Thymus (tissue), 11 donors: ENCODE results near the gene SHISA5. TPM values are rescaled to one million over a fixed set of nuclear protein-coding genes. Genes with fewer than 3 reads are reported as not detected.
"Not testable (repeated sequence)": the region's sequence is repeated elsewhere in the genome, so short reads cannot be mapped to it uniquely, and the experiment has no call there.

Experiments
- DNase-seq, 9 donors: peaks; one replicate each; pipeline ENCODE4 v3.0.0-alpha.2; 2013; ENCODE audit warnings: low spot score in 9 of 9, low read depth in 6 of 9, missing footprints in 1 of 9
- H3K27ac ChIP-seq, 2 donors: one replicate each; pipeline ENCODE4 v1.5.1; 2013; ENCODE audit warnings: control low read depth in 1 of 2, low read depth in 1 of 2, low read length in 1 of 2, mild to moderate bottlenecking in 1 of 2, moderate library complexity in 1 of 2
- H3K27me3 ChIP-seq, 2 donors: one replicate each; pipeline ENCODE4 v1.5.1; 2013; ENCODE audit warnings: low read length in 1 of 2; ENCODE audit not compliant: control insufficient read depth in 2 of 2, insufficient read depth in 1 of 2
- H3K36me3 ChIP-seq, 2 donors: one replicate each; pipeline ENCODE4 v1.5.1; 2013; ENCODE audit warnings: low read length in 1 of 2, mild to moderate bottlenecking in 1 of 2, moderate library complexity in 1 of 2; ENCODE audit not compliant: control insufficient read depth in 2 of 2, insufficient read depth in 2 of 2
- H3K4me1 ChIP-seq, 2 donors: one replicate each; pipeline ENCODE4 v1.5.1; 2013; ENCODE audit warnings: low read length in 2 of 2; ENCODE audit not compliant: control insufficient read depth in 2 of 2, insufficient read depth in 2 of 2
- H3K4me3 ChIP-seq, 2 donors: one replicate each; pipeline ENCODE4 v1.5.1; 2013; ENCODE audit warnings: low read length in 2 of 2, control low read depth in 1 of 2, mild to moderate bottlenecking in 1 of 2
- H3K9me3 ChIP-seq, 2 donors: one replicate each; pipeline ENCODE4 v1.5.1; 2013; ENCODE audit warnings: low read length in 1 of 2, mild to moderate bottlenecking in 1 of 2; ENCODE audit not compliant: control insufficient read depth in 2 of 2, insufficient read depth in 1 of 2
- WGBS: extraction: QIAGEN DNeasy Blood & Tissue Kit; methylation state at CpG from one replicate; pipeline ENCODE4 v1.1.7; 2013; 5-methylcytosine and 5-hydroxymethylcytosine counted together
- polyA plus RNA-seq: library from polyadenylated mRNA; stranded (reverse); fragments of 200-250 nt; gene quantifications from one replicate; pipeline ENCODE4 v1.2.3, GENCODE V29; 2013
- total RNA-seq: library from RNA; stranded (reverse); fragments of 120-200 nt; gene quantifications from one replicate; pipeline ENCODE4 v1.2.4, GENCODE V29; 2013
- donor health status: healthy.

The SHISA5 gene
- total and polyA plus RNA-seq, 2 donors = 104 to 115 TPM

DNA sequence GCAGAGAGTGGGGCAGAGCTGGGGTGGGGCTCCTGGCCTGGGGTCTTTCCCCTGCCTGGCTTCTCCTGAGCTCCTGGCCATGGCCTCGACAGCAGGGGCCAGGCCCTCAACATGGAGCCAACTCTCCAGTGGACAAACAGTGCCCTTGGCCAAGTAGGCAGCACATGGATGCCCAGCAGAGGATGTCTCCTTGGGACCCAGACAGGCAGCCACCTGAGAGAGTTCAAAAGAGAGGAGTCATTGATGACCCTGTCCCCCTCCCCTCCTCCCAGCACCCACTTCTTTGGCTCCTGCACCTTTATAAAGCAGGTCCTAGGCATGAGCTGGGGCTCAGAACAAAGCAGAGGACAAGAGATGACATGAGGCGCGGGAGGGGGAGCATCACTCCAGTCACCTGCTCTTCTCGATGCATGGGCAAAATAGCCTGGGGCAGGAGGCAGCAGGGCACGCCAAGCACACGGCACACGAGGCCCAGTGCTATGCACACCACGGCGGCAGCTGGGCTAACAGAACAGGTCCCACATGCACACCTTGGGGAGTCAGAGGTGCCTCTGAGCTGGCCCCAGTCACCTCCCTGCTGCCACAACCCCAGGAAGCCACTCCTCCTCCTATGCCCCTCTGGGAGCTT, 27.4 kb downstream of the SHISA5 start:
- peaks cover 16 to 51% of the 10 kb centered on the region in 2 donors for H3K4me1 ChIP-seq
- H3K27ac ChIP-seq = no peak overlapping the region
- no peak for DNase-seq

GRCh38 chr3:48475188-48475587, 28.8 kb downstream of the SHISA5 start:
- no peak overlapping the region for H3K27ac ChIP-seq

More for the DNA sequence above, 27.4 kb downstream of the SHISA5 start:
- no peak overlapping the region for H3K4me3 ChIP-seq
- 96% methylated on average over 9 of the region's 9 CpGs for WGBS
- no peaks in the 10 kb centered on the region for H3K36me3 ChIP-seq
- no peaks in the 10 kb centered on the region for H3K27me3 ChIP-seq
- H3K9me3 ChIP-seq = no peaks in the 10 kb centered on the region

GRCh38 chr3:48474619-48475018, 29.4 kb downstream of the SHISA5 start:
- H3K27ac ChIP-seq = no peak overlapping the region
- peaks cover 23 to 63% of the 10 kb centered on the region in 2 donors for H3K4me1 ChIP-seq
- no peak for DNase-seq
- no peaks in the 10 kb centered on the region for H3K9me3 ChIP-seq
- no peak overlapping the region for H3K4me3 ChIP-seq
- peaks cover 8% of the 10 kb centered on the region in 2 donors for H3K36me3 ChIP-seq
- 97% methylated on average over 4 of the region's 4 CpGs for WGBS
- H3K27me3 ChIP-seq = no peaks in the 10 kb centered on the region

More at GRCh38 chr3:48475188-48475587, 28.8 kb downstream of the SHISA5 start:
- DNase-seq = no peak
- Histone ChIP-seq H3K4me1 (peaks cover 20 to 62% of the 10 kb centered on the region in 2 donors), H3K9me3 (no peaks in the 10 kb centered on the region), H3K27me3 (no peaks in the 10 kb centered on the region), H3K4me3 (no peak overlapping the region), H3K36me3 (peaks cover 3 to 5% of the 10 kb centered on the region in 2 donors)
- 95% methylated on average over 11 of the region's 11 CpGs for WGBS

- H3K9me3 ChIP-seq, DNase-seq, H3K4me3 ChIP-seq, H3K27me3 ChIP-seq: not testable (repeated sequence)
- Histone ChIP-seq H3K36me3 (peaks cover 14% of the 10 kb centered on the region in 2 donors), H3K4me1 (peaks cover 18 to 63% of the 10 kb centered on the region in 2 donors), H3K27ac (peak overlapping the region in 1 of 2 donors; percentile 90)
- WGBS = 99% methylated on average over 4 of the region's 4 CpGs
Measured at GRCh38 chr3:48474031-48474430, 29.9 kb downstream of the SHISA5 start.

GRCh38 chr3:48473617-48473952, 30.4 kb downstream of the SHISA5 start:
- no peaks in the 10 kb centered on the region for H3K9me3 ChIP-seq
- H3K4me3 ChIP-seq = peak overlapping the region in 1 of 2 donors; percentile 60
- H3K27me3 ChIP-seq = no peaks in the 10 kb centered on the region
- peaks cover 18% of the 10 kb centered on the region in 2 donors for H3K36me3 ChIP-seq
- DNase-seq = no peak
- H3K4me1 ChIP-seq = peaks cover 15 to 60% of the 10 kb centered on the region in 2 donors
- peak overlapping the region; percentile 90 to 95 for H3K27ac ChIP-seq
- WGBS = 95% methylated on average over 5 of the region's 5 CpGs

DNA sequence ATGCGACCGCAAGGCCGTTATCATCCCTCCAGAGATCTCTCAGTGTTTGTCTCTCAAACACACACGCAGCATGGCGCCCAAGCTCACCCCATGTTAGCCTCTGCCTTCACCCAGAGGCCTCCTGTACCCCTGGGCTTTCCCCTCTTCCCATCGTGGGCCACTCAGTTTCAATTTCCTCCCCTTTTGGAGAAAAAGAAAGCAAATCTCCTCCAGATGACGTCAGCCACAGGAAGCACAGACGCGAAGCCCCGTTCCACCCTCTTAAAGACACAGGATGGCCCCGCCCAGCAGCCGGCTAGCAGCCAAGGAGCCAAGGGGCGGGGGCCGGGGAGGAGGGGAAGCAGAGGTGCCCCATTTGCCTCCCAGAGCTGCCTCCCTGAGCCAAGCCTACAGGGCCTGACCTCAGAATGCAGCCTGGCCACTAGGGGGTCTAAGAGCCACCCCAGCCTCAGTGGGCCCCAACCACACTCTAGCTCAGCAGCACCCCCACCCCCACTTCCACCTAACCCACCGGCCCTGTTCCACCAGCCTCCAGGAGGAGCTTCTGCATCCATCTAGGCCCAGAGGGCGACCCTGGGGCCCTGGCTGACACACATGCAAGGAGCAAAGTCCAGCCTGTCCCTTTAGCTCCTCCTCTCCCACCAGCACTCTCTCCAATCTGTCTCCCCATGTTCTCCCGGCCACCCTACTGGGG, 30.9 kb downstream of the SHISA5 start:
- no peaks in the 10 kb centered on the region for H3K27me3 ChIP-seq
- H3K4me1 ChIP-seq = peaks cover 15 to 60% of the 10 kb centered on the region in 2 donors
- H3K36me3 ChIP-seq = peaks cover 22 to 23% of the 10 kb centered on the region in 2 donors

DNA sequence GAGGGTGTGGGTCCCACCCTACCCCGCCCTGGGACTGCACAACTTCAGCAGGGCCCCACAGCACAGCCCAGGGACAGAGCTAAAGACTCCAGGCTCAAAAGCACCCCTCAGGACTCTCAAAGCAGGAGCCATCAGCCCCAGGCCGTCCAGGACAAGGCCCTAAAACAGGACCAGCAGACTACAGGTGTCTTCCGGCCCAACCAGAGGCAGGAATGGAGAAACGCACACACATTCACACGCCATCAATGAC, 31.4 kb downstream of the SHISA5 start:
- 2% methylated on average over 5 of the region's 5 CpGs for WGBS
- Histone ChIP-seq H3K36me3 (peaks cover 27 to 28% of the 10 kb centered on the region in 2 donors), H3K9me3 (no peaks in the 10 kb centered on the region), H3K4me1 (peaks cover 15 to 59% of the 10 kb centered on the region in 2 donors), H3K27ac (peak overlapping the region; percentile 90 to 95), H3K4me3 (peak overlapping the region; percentile 60 to 62), H3K27me3 (no peaks in the 10 kb centered on the region)
- no peak for DNase-seq

More for the DNA sequence above, 30.9 kb downstream of the SHISA5 start:
- Histone ChIP-seq H3K4me3 (peak overlapping the region; percentile 60 to 62), H3K27ac (peak overlapping the region; percentile 90 to 95), H3K9me3 (no peaks in the 10 kb centered on the region)
- WGBS = 11% methylated on average over 17 of the region's 17 CpGs
- peak; percentile 84 to 98 (median 94) for DNase-seq

- Histone ChIP-seq H3K4me1 (peaks cover 26 to 75% of the 10 kb centered on the region in 2 donors), H3K36me3 (peaks cover 36% of the 10 kb centered on the region in 2 donors)
- WGBS = 81% methylated on average over 1 of the region's 1 CpG
Measured at GRCh38 chr3:48470286-48470685, 33.7 kb downstream of the SHISA5 start.

GRCh38 chr3:48469046-48469915, 34.7 kb downstream of the SHISA5 start:
- Histone ChIP-seq H3K27me3 (no peaks in the 10 kb centered on the region), H3K36me3 (peaks cover 36 to 40% of the 10 kb centered on the region in 2 donors), H3K9me3 (no peaks in the 10 kb centered on the region), H3K27ac (no peak overlapping the region), H3K4me3 (no peak overlapping the region), H3K4me1 (peaks cover 26 to 78% of the 10 kb centered on the region in 2 donors)
- WGBS = 95% methylated on average over 29 of the region's 29 CpGs
- DNase-seq = no peak

More at GRCh38 chr3:48470286-48470685, 33.7 kb downstream of the SHISA5 start:
- no peak for DNase-seq
- no peaks in the 10 kb centered on the region for H3K27me3 ChIP-seq
- H3K27ac ChIP-seq = peak overlapping the region in 1 of 2 donors; percentile 19
- H3K4me3 ChIP-seq = no peak overlapping the region
- H3K9me3 ChIP-seq = no peaks in the 10 kb centered on the region
